Measurements from ENCODE around the gene MEIOC.
"Not testable (repeated sequence)": the region's sequence is repeated elsewhere in the genome, so short reads cannot be mapped to it uniquely, and the experiment has no call there.

MEIOC gene

GRCh38 chr17:44687756-44688155 is 31.5 kb downstream of the MEIOC start:
- Histone ChIP-seq H3K9me3 (ENCODE audit: low read depth, low read length) (no peaks in the 10 kb centered on the region), H3K4me3 (no peak overlapping the region), H3K9ac (ENCODE audit: insufficient read length) (no peak overlapping the region), H3K36me3 (ENCODE audit: insufficient read depth, low read length) (peaks cover 20% of the 10 kb centered on the region), H3K27ac (no peak overlapping the region)
- TF ChIP-seq FOXP2 (optimal IDR thresholded peaks at IDR 0.05; ENCODE audit: control extremely low read depth, extremely low read length, insufficient read depth) (no peak), POLR2AphosphoS5 (IDR thresholded peaks at IDR 0.05; ENCODE audit: borderline replicate concordance, low read depth, low read length) (no peak), EZH2 (IDR thresholded peaks at IDR 0.05) (no peak)
- no peak for DNase-seq (ENCODE audit: low read depth, low spot score)

GRCh38 chr17:44688200-44688599 is 31.9 kb downstream of the MEIOC start:
- TF ChIP-seq POLR2AphosphoS5 (IDR thresholded peaks at IDR 0.05; ENCODE audit: borderline replicate concordance, low read depth, low read length) (no peak), EZH2 (IDR thresholded peaks at IDR 0.05) (no peak), FOXP2 (optimal IDR thresholded peaks at IDR 0.05; ENCODE audit: control extremely low read depth, extremely low read length, insufficient read depth) (no peak)
- H3K9ac ChIP-seq (ENCODE audit: insufficient read length), result no peak overlapping the region
- peaks cover 16% of the 10 kb centered on the region for H3K36me3 ChIP-seq (ENCODE audit: insufficient read depth, low read length)
- DNase-seq (ENCODE audit: low read depth, low spot score), result no peak
- H3K9me3 ChIP-seq (ENCODE audit: low read depth, low read length), result no peaks in the 10 kb centered on the region
- no peak overlapping the region for H3K27ac ChIP-seq
- H3K4me3 ChIP-seq, result peak overlapping the region; percentile 97; the same call in 1 of the 2 replicates

- Histone ChIP-seq H3K9ac (ENCODE audit: insufficient read length) (peak overlapping the region; percentile 79), H3K36me3 (ENCODE audit: insufficient read depth, low read length) (peaks cover 9% of the 10 kb centered on the region), H3K4me3 (peak overlapping the region; percentile 97), H3K27ac (peak overlapping the region; percentile 16; the same call in 1 of the 2 replicates), H3K9me3 (ENCODE audit: low read depth, low read length) (no peaks in the 10 kb centered on the region)
- DNase-seq (ENCODE audit: low read depth, low spot score), result no peak
- TF ChIP-seq EZH2 (IDR thresholded peaks at IDR 0.05) (no peak), FOXP2 (optimal IDR thresholded peaks at IDR 0.05; ENCODE audit: control extremely low read depth, extremely low read length, insufficient read depth) (no peak), POLR2AphosphoS5 (IDR thresholded peaks at IDR 0.05; ENCODE audit: borderline replicate concordance, low read depth, low read length) (no peak)
These were observed 32.6 kb downstream of the MEIOC start for GRCh38 chr17:44688675-44689476.

- Histone ChIP-seq H3K9me3 (ENCODE audit: low read depth, low read length) (no peaks in the 10 kb centered on the region), H3K9ac (ENCODE audit: insufficient read length) (peak within 1 kb of the TSS; percentile 79), H3K27ac (peak within 1 kb of the TSS; percentile 85), H3K36me3 (ENCODE audit: insufficient read depth, low read length) (peaks cover 9% of the 10 kb centered on the region), H3K4me3 (peak within 1 kb of the TSS; percentile 97)
- peak; percentile 57 for DNase-seq (ENCODE audit: low read depth, low spot score)
- TF ChIP-seq POLR2AphosphoS5 (IDR thresholded peaks at IDR 0.05; ENCODE audit: borderline replicate concordance, low read depth, low read length) (peak; percentile 98), FOXP2 (optimal IDR thresholded peaks at IDR 0.05; ENCODE audit: control extremely low read depth, extremely low read length, insufficient read depth) (peak; percentile 63), EZH2 (IDR thresholded peaks at IDR 0.05) (no peak)
These were observed 33.4 kb downstream of the MEIOC start, which contains the start of gene CCDC43 for GRCh38 chr17:44689477-44690217. CCDC43 (minus strand) TSS chr17:44689776; CDS start chr17:44689753, 23 bp downstream.

- H3K9ac ChIP-seq (ENCODE audit: insufficient read length); DNase-seq (ENCODE audit: low read depth, low spot score); H3K36me3 ChIP-seq (ENCODE audit: insufficient read depth, low read length); H3K9me3 ChIP-seq (ENCODE audit: low read depth, low read length); H3K27ac ChIP-seq: not testable (repeated sequence)
- peak overlapping the region; percentile 97; the same call in 1 of the 2 replicates for H3K4me3 ChIP-seq
These were observed 34.6 kb downstream of the MEIOC start for GRCh38 chr17:44690746-44691306.

- no peaks in the 10 kb centered on the region for H3K36me3 ChIP-seq (ENCODE audit: insufficient read depth, low read length)
- no peak for DNase-seq (ENCODE audit: low read depth, low spot score)
- no peak overlapping the region for H3K27ac ChIP-seq
- no peak overlapping the region for H3K9ac ChIP-seq (ENCODE audit: insufficient read length)
- H3K9me3 ChIP-seq (ENCODE audit: low read depth, low read length), result no peaks in the 10 kb centered on the region
- TF ChIP-seq FOXP2 (optimal IDR thresholded peaks at IDR 0.05; ENCODE audit: control extremely low read depth, extremely low read length, insufficient read depth) (no peak), EZH2 (IDR thresholded peaks at IDR 0.05) (no peak), POLR2AphosphoS5 (IDR thresholded peaks at IDR 0.05; ENCODE audit: borderline replicate concordance, low read depth, low read length) (no peak)
- H3K4me3 ChIP-seq, result no peak overlapping the region
These were observed 37.3 kb downstream of the MEIOC start for GRCh38 chr17:44693609-44694008.

GRCh38 chr17:44700288-44700687 is 44.0 kb downstream of the MEIOC start:
- not testable (repeated sequence) for H3K9ac ChIP-seq (ENCODE audit: insufficient read length); H3K9me3 ChIP-seq (ENCODE audit: low read depth, low read length); H3K27ac ChIP-seq; H3K36me3 ChIP-seq (ENCODE audit: insufficient read depth, low read length); DNase-seq (ENCODE audit: low read depth, low spot score); H3K4me3 ChIP-seq

- Histone ChIP-seq H3K27ac (peak overlapping the region; percentile 71), H3K9ac (ENCODE audit: insufficient read length) (peak overlapping the region; percentile 87), H3K9me3 (ENCODE audit: low read depth, low read length) (no peaks in the 10 kb centered on the region), H3K36me3 (ENCODE audit: insufficient read depth, low read length) (no peaks in the 10 kb centered on the region), H3K4me3 (peak overlapping the region; percentile 80)
- TF ChIP-seq EZH2 (IDR thresholded peaks at IDR 0.05) (no peak), POLR2AphosphoS5 (IDR thresholded peaks at IDR 0.05; ENCODE audit: borderline replicate concordance, low read depth, low read length) (no peak)
- DNase-seq (ENCODE audit: low read depth, low spot score), result no peak
These were observed 51.6 kb downstream of the MEIOC start for GRCh38 chr17:44707755-44708400.
